CD4-positive, alpha-beta T cell (primary cell): ENCODE results near the gene CDKN3. TPM values are rescaled to one million over a fixed set of nuclear protein-coding genes. Genes with fewer than 3 reads are reported as not detected.
A peak's percentile ranks its signal among the peaks of the same experiment; 100 is the strongest.

Experiments
- ATAC-seq: fragments of 200-7000 bp; cut with Tn5 transposase; one replicate; pipeline ENCODE4 v1.10.0; 2022; ENCODE audit warnings: mild to moderate bottlenecking; ENCODE audit not compliant: poor library complexity
- CTCF ChIA-PET: fragments of 350-600 bp; sonication (Branson Sonifier 250); formaldehyde crosslinking; loops from one replicate; lab custom pipeline; 2021; ENCODE audit warnings: antibody characterized with exemption, inconsistent platforms; lab: Charles Lee
- POLR2A ChIA-PET: fragments of 350-600 bp; sonication (Branson Sonifier 250); formaldehyde crosslinking; loops from one replicate; lab custom pipeline; 2021; ENCODE audit warnings: antibody characterized with exemption, inconsistent platforms; lab: Charles Lee
- DNase-seq, 14 experiments: peaks; one replicate each; pipeline ENCODE4 v3.0.0-alpha.2; 2013 to 2020; ENCODE audit warnings: mixed read lengths in 2 of 14
- H3K27ac ChIP-seq, 2 donors: one replicate each; pipeline versions ENCODE4 v1.5.1 to v1.7.0; 2013; ENCODE audit warnings: low read length in 2 of 2, low read depth in 1 of 2, mild to moderate bottlenecking in 1 of 2
- H3K27me3 ChIP-seq, 2 experiments: 1 replicate in 1 of 2; 2 replicates in 1 of 2; pipeline versions ENCODE4 v1.6.1 to v1.7.0; 2013; ENCODE audit warnings: low read length in 2 of 2, control low read depth in 1 of 2, mild to moderate bottlenecking in 1 of 2, moderate library complexity in 1 of 2; ENCODE audit not compliant: insufficient read depth in 2 of 2, control insufficient read depth in 1 of 2
- H3K36me3 ChIP-seq: one replicate; pipeline ENCODE4 v1.6.1; 2013; ENCODE audit warnings: low read length, control low read depth; ENCODE audit not compliant: insufficient read depth
- H3K4me1 ChIP-seq: one replicate; pipeline ENCODE4 v1.6.1; 2013; ENCODE audit warnings: low read length, control low read depth; ENCODE audit not compliant: insufficient read depth
- H3K4me3 ChIP-seq: one replicate; pipeline ENCODE4 v1.5.1; 2013; ENCODE audit warnings: mild to moderate bottlenecking, low read length, moderate library complexity
- H3K9me3 ChIP-seq, 2 experiments: 1 replicate in 1 of 2; 2 replicates in 1 of 2; pipeline versions ENCODE4 v1.6.1 to v1.7.0; 2013; ENCODE audit warnings: low read length in 2 of 2, mild to moderate bottlenecking in 2 of 2, control low read depth in 1 of 2, moderate library complexity in 1 of 2; ENCODE audit not compliant: control insufficient read depth in 1 of 2, insufficient read depth in 1 of 2
- H3K27ac Mint-ChIP-seq: one replicate; pipeline ENCODE4 v1.8.0; 2020; ENCODE audit warnings: mixed read lengths
- H3K27me3 Mint-ChIP-seq: one replicate; pipeline ENCODE4 v1.8.0; 2021; ENCODE audit warnings: mixed read lengths
- H3K36me3 Mint-ChIP-seq: one replicate; pipeline ENCODE4 v1.8.0; 2021; ENCODE audit warnings: low read depth, mixed read lengths
- H3K4me1 Mint-ChIP-seq: one replicate; pipeline ENCODE4 v1.8.0; 2021; ENCODE audit warnings: low read depth, mixed read lengths
- H3K4me3 Mint-ChIP-seq: one replicate; pipeline ENCODE4 v1.8.0; 2020; ENCODE audit warnings: mild to moderate bottlenecking, mixed read lengths
- H3K9me3 Mint-ChIP-seq: one replicate; pipeline ENCODE4 v1.8.0; 2020; ENCODE audit warnings: mixed read lengths
- CTCF ChIP-seq: fragments of 200-600 bp; IDR thresholded peaks from one replicate; pipeline ENCODE4 v1.8.0; 2022; ENCODE audit warnings: antibody characterized with exemption, mild to moderate bottlenecking
- intact Hi-C, 2 experiments: fragments of 100-400 bp; cut with DNase I in 1 of 2; cut with micrococcal nuclease in 1 of 2; formaldehyde crosslinking; loops; one replicate each; pipeline versions ENCODE4 v1.15.1 to v1.9.0; 2023 to 2025; cut with DNase I, micrococcal nuclease
- total RNA-seq, 174 experiments: library from RNA in 2 of 174; stranded (reverse) in 2 of 174; gene quantifications; one replicate each; pipeline ENCODE4 v1.2.3 and lab custom pipeline; 2021 to 2026

Gene CDKN3
- total RNA-seq, 2 experiments from 2014 or later = 0.61 to 1.4 TPM

- no peak for TF ChIP-seq CTCF
- Histone ChIP-seq H3K4me1 (peaks cover 24% of the 10 kb centered on the region), H3K36me3 (peaks cover 9% of the 10 kb centered on the region), H3K4me3 (no peak overlapping the region), H3K9me3 (no peaks in the 10 kb centered on the region), H3K27ac (no peak overlapping the region), H3K27me3 (no peaks in the 10 kb centered on the region)
- Mint-ChIP-seq H3K9me3 (no peaks in the 10 kb centered on the region), H3K27me3 (no peaks in the 10 kb centered on the region), H3K4me1 (peaks cover 69% of the 10 kb centered on the region), H3K4me3 (no peak overlapping the region), H3K36me3 (peaks cover 32% of the 10 kb centered on the region), H3K27ac (peak overlapping the region; percentile 42)
- intact Hi-C loops = no loop called here
- CTCF ChIA-PET = no interaction called here
- ATAC-seq (no peak), DNase-seq (no peak)
- POLR2A ChIA-PET = interaction anchor here (1.3 to 1.6 kb wide), 2 partner anchors 41 to 49 kb away, joined by 5 to 6 read pairs; partner anchors contain the start of gene CDKN3
Observed at GRCh38 chr14:54438703-54439102, 41.9 kb downstream of the CDKN3 start.

- intact Hi-C loops = loop anchor here (1.0 to 5.0 kb wide), 5 partner anchors 43 to 1288 kb away; partner anchors contain the start of genes GMFB (in 2 of the 2), CDKN3 (in 1 of the 2), DDHD1 (in 1 of the 2) and GCH1 (in 1 of the 2)
- H3K9me3 ChIP-seq = no peaks in the 10 kb centered on the region
- POLR2A ChIA-PET = interaction anchor here (1.6 to 2.0 kb wide), 2 partner anchors 43 to 48 kb away, joined by 6 read pairs; partner anchors contain the start of gene CDKN3
- ATAC-seq = no peak
- no peak overlapping the region for H3K27ac ChIP-seq
- H3K4me1 ChIP-seq = peaks cover 24% of the 10 kb centered on the region
- no peaks in the 10 kb centered on the region for H3K9me3 Mint-ChIP-seq
- peaks cover 55% of the 10 kb centered on the region for H3K4me1 Mint-ChIP-seq
- H3K27me3 ChIP-seq = no peaks in the 10 kb centered on the region
- no peak for TF ChIP-seq CTCF
- no peak for DNase-seq
- peak overlapping the region; percentile 86 for H3K27ac Mint-ChIP-seq
- peaks cover 9% of the 10 kb centered on the region for H3K36me3 ChIP-seq
- peak overlapping the region; percentile 86 for H3K4me3 Mint-ChIP-seq
- H3K27me3 Mint-ChIP-seq = no peaks in the 10 kb centered on the region
- peak overlapping the region; percentile 66 for H3K4me3 ChIP-seq
- peaks cover 19% of the 10 kb centered on the region for H3K36me3 Mint-ChIP-seq
- CTCF ChIA-PET = interaction anchor here (1.7 kb wide), 1 partner anchor 43 kb away, joined by 4 read pairs; no protein-coding TSS in a partner anchor
Observed at GRCh38 chr14:54440037-54440436, 43.2 kb downstream of the CDKN3 start.

GRCh38 chr14:54440476-54440872 lies 43.7 kb downstream of the CDKN3 start:
- H3K36me3 Mint-ChIP-seq = peaks cover 14% of the 10 kb centered on the region
- H3K4me1 Mint-ChIP-seq = peaks cover 51% of the 10 kb centered on the region
- H3K27me3 Mint-ChIP-seq = no peaks in the 10 kb centered on the region
- Histone ChIP-seq H3K36me3 (peaks cover 5% of the 10 kb centered on the region), H3K9me3 (no peaks in the 10 kb centered on the region), H3K27ac (peak overlapping the region in 1 of 2 donors; percentile 41), H3K4me1 (peaks cover 24% of the 10 kb centered on the region), H3K4me3 (peak overlapping the region; percentile 66), H3K27me3 (no peaks in the 10 kb centered on the region)
- no peaks in the 10 kb centered on the region for H3K9me3 Mint-ChIP-seq
- intact Hi-C loops = loop anchor here (1.0 to 5.0 kb wide), 5 partner anchors 43 to 1288 kb away; partner anchors contain the start of genes GMFB (in 2 of the 2), CDKN3 (in 1 of the 2), DDHD1 (in 1 of the 2) and GCH1 (in 1 of the 2)
- peak overlapping the region; percentile 86 for H3K4me3 Mint-ChIP-seq
- no peak for TF ChIP-seq CTCF
- peak overlapping the region; percentile 86 for H3K27ac Mint-ChIP-seq
- POLR2A ChIA-PET = interaction anchor here (0.8 to 2.0 kb wide), 4 partner anchors 43 to 441 kb away, joined by 4 to 6 read pairs (median 4); partner anchors contain the start of genes CDKN3 and GMFB
- no peak for DNase-seq
- CTCF ChIA-PET = interaction anchor here (1.3 to 2.1 kb wide), 3 partner anchors 43 to 67 kb away, joined by 3 to 8 read pairs (median 4); no protein-coding TSS in a partner anchor
- no peak for ATAC-seq
